H1 (cell line): ENCODE measurements around the gene DDB1. TPM values are rescaled to one million over a fixed set of nuclear protein-coding genes. Genes with fewer than 3 reads are reported as not detected.

Experiments used
- CTCF ChIA-PET: fragments of 300-600 bp; sonication (Branson Sonifier 250); formaldehyde crosslinking; loops from one replicate; lab custom pipeline; 2021; ENCODE audit not compliant: partially characterized antibody; lab: Charles Lee
- POLR2A ChIA-PET: fragments of 300-600 bp; sonication (Branson Sonifier 250); formaldehyde crosslinking; loops from one replicate; lab custom pipeline; 2021; ENCODE audit warnings: inconsistent platforms; ENCODE audit not compliant: partially characterized antibody; lab: Charles Lee
- DNase-seq, 2 experiments: peaks; one replicate each; pipeline versions ENCODE4 v3.0.0 to v3.0.0-alpha.2; 2010 to 2022; ENCODE audit warnings: low spot score in 2 of 2, low read depth in 1 of 2, mixed read lengths in 1 of 2
- FAIRE-seq: peaks from 2 replicates; lab custom pipeline; 2011; peaks lifted over from hg19 to GRCh38; lab: Jason Lieb, UNC
- H2AFZ ChIP-seq: 2 replicates; pipeline ENCODE4 v1.8.1; 2012; ENCODE audit warnings: low read length, inconsistent platforms
- H2AK5ac ChIP-seq: 2 replicates; pipeline ENCODE4 v1.6.1; 2013; ENCODE audit warnings: low read depth, low read length
- H2BK120ac ChIP-seq: replicated peaks from 2 replicates; pipeline ENCODE3; 2013; ENCODE audit warnings: low read depth, low read length, inconsistent platforms
- H2BK12ac ChIP-seq: 2 replicates; pipeline ENCODE4 v1.6.1; 2013; ENCODE audit warnings: low read depth, low read length
- H2BK15ac ChIP-seq: 2 replicates; pipeline ENCODE4 v1.6.1; 2013; ENCODE audit warnings: low read length
- H2BK20ac ChIP-seq: 2 replicates; pipeline ENCODE4 v1.6.1; 2013; ENCODE audit warnings: low read length
- H2BK5ac ChIP-seq: 2 replicates; pipeline ENCODE4 v1.6.1; 2013; ENCODE audit warnings: low read depth, low read length
- H3K14ac ChIP-seq: 2 replicates; pipeline ENCODE4 v1.6.1; 2013; ENCODE audit warnings: inconsistent platforms; ENCODE audit not compliant: insufficient read length
- H3K18ac ChIP-seq: 2 replicates; pipeline ENCODE4 v1.6.1; 2013; ENCODE audit warnings: low read length; ENCODE audit errors: extremely low read depth
- H3K23ac ChIP-seq: 2 replicates; pipeline ENCODE4 v1.6.1; 2013; ENCODE audit warnings: inconsistent platforms; ENCODE audit not compliant: insufficient read length
- H3K23me2 ChIP-seq: 2 replicates; pipeline ENCODE4 v1.6.1; 2013; ENCODE audit warnings: low read depth, low read length
- H3K27ac ChIP-seq: 2 replicates; pipeline ENCODE4 v1.6.1; 2011; ENCODE audit warnings: low read depth, low read length, inconsistent platforms
- H3K27me3 ChIP-seq, 4 experiments: replicated peaks in 1 of 4; 1 replicate in 1 of 4; 2 replicates in 3 of 4; pipeline versions ENCODE4 v1.6.1 to v1.8.1; 2011 to 2013; ENCODE audit warnings: low read length in 3 of 4, mild to moderate bottlenecking in 3 of 4, inconsistent platforms in 2 of 4, mixed read lengths in 2 of 4, moderate library complexity in 1 of 4; ENCODE audit not compliant: control insufficient read depth in 3 of 4, insufficient read depth in 3 of 4; ENCODE audit errors: extremely low read depth in 1 of 4
- H3K36me3 ChIP-seq, 4 experiments: 2 replicates each; pipeline versions ENCODE4 v1.6.1 to v1.8.1; 2011 to 2013; ENCODE audit warnings: mild to moderate bottlenecking in 4 of 4, low read length in 3 of 4, moderate library complexity in 2 of 4, control low read depth in 1 of 4, inconsistent platforms in 1 of 4; ENCODE audit not compliant: insufficient read depth in 4 of 4, control insufficient read depth in 2 of 4
- H3K4ac ChIP-seq: replicated peaks from 2 replicates; pipeline ENCODE3; 2013; ENCODE audit warnings: low read length, low read depth, mixed read lengths, inconsistent platforms; ENCODE audit not compliant: insufficient read length
- H3K4me1 ChIP-seq, 4 experiments: replicated peaks in 1 of 4; 1 replicate in 1 of 4; 2 replicates in 3 of 4; pipeline versions ENCODE4 v1.6.1 to v1.8.1; 2011 to 2013; ENCODE audit warnings: low read length in 3 of 4, inconsistent platforms in 2 of 4, mixed read lengths in 1 of 4; ENCODE audit not compliant: insufficient read depth in 4 of 4, control insufficient read depth in 3 of 4
- H3K4me2 ChIP-seq, 2 experiments: 2 replicates each; pipeline versions ENCODE4 v1.6.1 to v1.8.1; 2011 to 2013; ENCODE audit warnings: low read depth in 2 of 2, low read length in 2 of 2, control low read depth in 1 of 2, inconsistent platforms in 1 of 2, mild to moderate bottlenecking in 1 of 2; ENCODE audit not compliant: insufficient read depth in 1 of 2
- H3K4me3 ChIP-seq, 4 experiments: fragments of 200-600, 300-600 bp in 1 of 4; sonication (generic), shearing (Covaris generic), sonication (Bioruptor Twin) in 1 of 4; 2 replicates each; pipeline versions ENCODE4 v1.5.1 to v1.8.1; 2011 to 2016; ENCODE audit warnings: low read length in 4 of 4, low read depth in 3 of 4, control low read depth in 2 of 4, inconsistent platforms in 2 of 4, mild to moderate bottlenecking in 2 of 4, mixed read lengths in 1 of 4, moderate library complexity in 1 of 4; ENCODE audit not compliant: insufficient read depth in 2 of 4; ENCODE audit errors: extremely low read depth in 1 of 4
- H3K56ac ChIP-seq: replicated peaks from 2 replicates; pipeline ENCODE3; 2013; ENCODE audit warnings: low read depth, mild to moderate bottlenecking, mixed read lengths, low read length, inconsistent platforms; ENCODE audit not compliant: insufficient read length
- H3K79me1 ChIP-seq: 2 replicates; pipeline ENCODE4 v1.6.1; 2013; ENCODE audit warnings: low read depth, low read length, control low read depth
- H3K79me2 ChIP-seq, 2 experiments: 2 replicates each; pipeline versions ENCODE4 v1.6.1 to v1.8.1; 2012 to 2013; ENCODE audit warnings: low read length in 2 of 2, mild to moderate bottlenecking in 2 of 2, inconsistent platforms in 1 of 2; ENCODE audit not compliant: insufficient read depth in 2 of 2, control insufficient read depth in 1 of 2
- H3K9ac ChIP-seq, 4 experiments: replicated peaks in 1 of 4; 1 replicate in 1 of 4; 2 replicates in 3 of 4; pipeline versions ENCODE4 v1.6.1 to v1.8.1; 2011 to 2013; ENCODE audit warnings: low read depth in 3 of 4, low read length in 3 of 4, control low read depth in 2 of 4, mild to moderate bottlenecking in 2 of 4, moderate library complexity in 2 of 4, inconsistent platforms in 1 of 4; ENCODE audit errors: extremely low read depth in 1 of 4
- H3K9me3 ChIP-seq, 2 experiments: 2 replicates each; pipeline versions ENCODE4 v1.6.1 to v1.8.1; 2012 to 2013; ENCODE audit warnings: mild to moderate bottlenecking in 2 of 2, moderate library complexity in 2 of 2, control low read depth in 1 of 2, inconsistent platforms in 1 of 2, low read depth in 1 of 2, low read length in 1 of 2, mixed read lengths in 1 of 2; ENCODE audit not compliant: insufficient read depth in 2 of 2
- H4K20me1 ChIP-seq, 2 experiments: replicated peaks in 1 of 2; 2 replicates each; pipeline versions ENCODE3 to v1.8.1; 2011 to 2013; ENCODE audit warnings: inconsistent platforms in 2 of 2, low read length in 2 of 2, mild to moderate bottlenecking in 1 of 2; ENCODE audit not compliant: insufficient read depth in 2 of 2, control insufficient read depth in 1 of 2
- H4K5ac ChIP-seq: 2 replicates; pipeline ENCODE4 v1.6.1; 2013; ENCODE audit warnings: low read length, low read depth, mixed read lengths, inconsistent platforms; ENCODE audit not compliant: insufficient read length
- H4K8ac ChIP-seq: 2 replicates; pipeline ENCODE4 v1.8.0; 2013; ENCODE audit warnings: mild to moderate bottlenecking, moderate library complexity, low read length, inconsistent platforms; ENCODE audit not compliant: insufficient read depth; ENCODE audit errors: extremely low read depth
- H4K91ac ChIP-seq: replicated peaks from 2 replicates; pipeline ENCODE3; 2013; ENCODE audit warnings: low read length, mixed read lengths, inconsistent platforms; ENCODE audit not compliant: insufficient read length
- ASH2L ChIP-seq: fragments of 200-600, 300-600 bp; sonication (generic); IDR thresholded peaks from one replicate; pipeline ENCODE4 v1.7.1; 2017; ENCODE audit warnings: low read length
- BACH1 ChIP-seq: IDR thresholded peaks from 2 replicates; pipeline ENCODE4 v1.6.1; 2012; ENCODE audit warnings: low read length, improper control_type of control experiment
- EGR1 ChIP-seq: IDR thresholded peaks from 2 replicates; pipeline ENCODE4 v1.6.1; 2011; ENCODE audit warnings: low read depth, low read length, borderline replicate concordance
- EP300 ChIP-seq, 2 experiments: IDR thresholded peaks; 1 replicate in 1 of 2; 2 replicates in 1 of 2; pipeline ENCODE4 v1.6.1; 2011 to 2012; ENCODE audit warnings: low read depth in 2 of 2, low read length in 2 of 2, mild to moderate bottlenecking in 2 of 2, borderline replicate concordance in 1 of 2, inconsistent platforms in 1 of 2, moderate library complexity in 1 of 2
- FOSL1 ChIP-seq: IDR thresholded peaks from 2 replicates; pipeline ENCODE4 v1.6.1; 2011; ENCODE audit warnings: mild to moderate bottlenecking, low read depth, low read length, moderate library complexity; ENCODE audit not compliant: insufficient read depth
- KDM5A ChIP-seq: fragments of 200-600 bp; IDR thresholded peaks from 2 replicates; pipeline ENCODE4 v1.7.1; 2012; ENCODE audit warnings: mild to moderate bottlenecking, low read length, inconsistent platforms, mixed read lengths
- POLR2AphosphoS5 ChIP-seq: IDR thresholded peaks from 2 replicates; pipeline ENCODE4 v1.6.1; 2011; ENCODE audit warnings: low read depth, low read length
- RNF2 ChIP-seq: fragments of 200-900, 300-1000 bp; sonication (generic); IDR thresholded peaks from 2 replicates; pipeline ENCODE4 v1.7.1; 2016; ENCODE audit warnings: borderline replicate concordance, low read depth, mild to moderate bottlenecking, antibody characterized with exemption, low read length; ENCODE audit not compliant: poor library complexity, severe bottlenecking; ENCODE audit errors: missing control alignments
- RXRA ChIP-seq: IDR thresholded peaks from 2 replicates; pipeline ENCODE4 v1.6.1; 2011; ENCODE audit warnings: low read depth, mild to moderate bottlenecking, low read length, moderate library complexity; ENCODE audit not compliant: insufficient read depth
- SAP30 ChIP-seq: fragments of 300-600 bp; sonication (generic); IDR thresholded peaks from 2 replicates; pipeline ENCODE4 v1.7.1; 2012; ENCODE audit warnings: low read length, moderate library complexity, mild to moderate bottlenecking, inconsistent platforms; ENCODE audit not compliant: insufficient read depth, insufficient replicate concordance
- SIN3A ChIP-seq, 2 experiments: IDR thresholded peaks in 1 of 2; conservative IDR thresholded peaks in 1 of 2; 2 replicates each; pipeline ENCODE4 v1.6.1; 2011 to 2012; ENCODE audit warnings: low read length in 2 of 2, improper control_type of control experiment in 1 of 2, low read depth in 1 of 2, mild to moderate bottlenecking in 1 of 2
- SP4 ChIP-seq: IDR thresholded peaks from 2 replicates; pipeline ENCODE4 v1.6.1; 2012; ENCODE audit warnings: low read length, inconsistent platforms
- SUZ12 ChIP-seq: fragments of 200-600 bp; sonication (generic); IDR thresholded peaks from 2 replicates; pipeline ENCODE4 v1.6.1; 2012; ENCODE audit warnings: mild to moderate bottlenecking, inconsistent platforms, low read length, moderate library complexity, mixed read lengths
- TBP ChIP-seq: IDR thresholded peaks from 2 replicates; pipeline ENCODE4 v1.6.1; 2011; ENCODE audit warnings: low read depth, low read length, improper control_type of control experiment
- WGBS, 2 experiments: shearing (Covaris generic) in 1 of 2; methylation state at CpG; one replicate each; pipeline versions ENCODE4 v1.1.6 to v1.1.7; 2013 to 2015; ENCODE audit warnings: low lambda C conversion rate in 2 of 2, mixed read lengths in 2 of 2, inconsistent platforms in 1 of 2, low coverage in 1 of 2, missing lambda C conversion rate in 1 of 2; ENCODE audit not compliant: insufficient replicate concordance in 2 of 2, insufficient coverage in 1 of 2, insufficient read length in 1 of 2; ENCODE audit errors: extremely low coverage in 1 of 2, missing lambda C conversion rate in 1 of 2; 5-methylcytosine and 5-hydroxymethylcytosine counted together
- polyA plus RNA-seq, 7 experiments: library from polyadenylated mRNA; depleted of rRNA in 3 of 7; stranded (reverse) in 5 of 7; unstranded in 2 of 7; fragments of >200 nt in 5 of 7; fragments of 200-250 nt in 2 of 7; gene quantifications; 1 replicate in 5 of 7; 2 replicates in 1 of 7; 4 replicates in 1 of 7; pipeline versions ENCODE4 v1.2.1 to v1.2.3, GENCODE V29; 2011 to 2013; ENCODE audit warnings: missing spikeins in 2 of 7, mixed read lengths in 2 of 7
- total RNA-seq: library from RNA; stranded (reverse); fragmentation: NEBNext Ultra II Directional; extraction: Animal tissue kit (Norgen Biotek cat#: 25700); gene quantifications from 2 replicates; pipeline ENCODE4 v1.2.1, GENCODE V29; 2021

Gene DDB1
- total and polyA plus RNA-seq, 2 of the 8 experiments (the other 6 are each of a cell fraction or from before 2014, with no cell fraction given) = 275 to 306 TPM

DNA sequence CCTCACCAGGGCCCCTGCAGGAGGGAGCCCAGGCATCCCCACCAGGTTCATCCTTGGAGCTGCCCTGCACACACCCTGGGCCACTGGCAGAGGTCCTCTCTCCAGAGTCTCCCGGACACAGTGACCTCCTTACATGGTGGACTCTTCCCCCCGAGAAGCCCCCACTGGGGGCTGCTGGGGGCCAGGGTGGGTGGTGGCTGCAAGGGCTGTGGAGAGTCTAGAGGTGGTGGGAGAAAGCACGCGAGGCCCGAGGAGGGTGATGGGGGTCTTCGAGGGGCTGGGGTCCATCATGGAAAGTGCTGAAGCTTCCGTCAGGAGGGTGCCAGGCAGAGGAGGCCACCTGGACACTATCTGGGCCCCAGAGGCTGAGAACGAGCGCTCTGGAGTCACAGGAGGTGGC is 74.4 kb downstream of the DDB1 start:
- Histone ChIP-seq H3K9me3 (no peaks in the 10 kb centered on the region), H2AFZ (no peak overlapping the region), H2BK120ac (no peak overlapping the region), H4K91ac (no peak overlapping the region), H4K8ac (no peak overlapping the region), H3K23ac (no peak overlapping the region), H2AK5ac (no peak overlapping the region), H3K9ac (no peak overlapping the region), H3K14ac (no peak overlapping the region), H3K4ac (no peak overlapping the region), H2BK15ac (no peak overlapping the region), H4K5ac (no peak overlapping the region), H4K20me1 (no peaks in the 10 kb centered on the region), H3K18ac (no peak overlapping the region), H3K79me2 (no peaks in the 10 kb centered on the region), H3K4me3 (no peak overlapping the region), H2BK5ac (no peak overlapping the region), H3K27me3 (no peaks in the 10 kb centered on the region), H3K4me1 (no peaks in the 10 kb centered on the region; a peak in 1 of 7 replicates), H3K23me2 (no peaks in the 10 kb centered on the region), H2BK20ac (no peak overlapping the region), H3K27ac (no peak overlapping the region), H3K79me1 (no peaks in the 10 kb centered on the region), H3K4me2 (no peak overlapping the region), H3K56ac (no peak overlapping the region), H2BK12ac (no peak overlapping the region), H3K36me3 (no peaks in the 10 kb centered on the region; a peak in 1 of 8 replicates)
- DNase-seq = no peak
- CTCF ChIA-PET = interaction anchor here (0.8 to 3.0 kb wide), 4 partner anchors 12 to 127 kb away, joined by 3 to 12 read pairs (median 4); no protein-coding TSS in a partner anchor
- 93% methylated on average over 7 of the region's 9 CpGs; no CpG with 5 or more reads in 1 of the 2 experiments for WGBS, 2 experiments
- POLR2A ChIA-PET = interaction anchor here (0.9 to 1.4 kb wide), 6 partner anchors 9 to 75 kb away, joined by 3 to 4 read pairs (median 4); partner anchors contain the start of genes DDB1, TKFC and VWCE
- FAIRE-seq = no peak
- TF ChIP-seq SAP30 (no peak), SUZ12 (no peak), FOSL1 (no peak), POLR2AphosphoS5 (no peak), TBP (no peak), BACH1 (no peak), EGR1 (no peak), RNF2 (no peak), SIN3A (conservative IDR thresholded peaks at IDR 0.05 in 1 of 2, IDR thresholded peaks at IDR 0.05 in 1 of 2; ENCODE audit: low read depth in 1 of 2, low read length in 2 of 2) (no peak), SP4 (no peak), EP300 (IDR thresholded peaks at IDR 0.05; ENCODE audit: borderline replicate concordance in 1 of 2, low read depth in 2 of 2, low read length in 2 of 2) (no peak), ASH2L (no peak), KDM5A (no peak), RXRA (no peak)
